ENCODE measurements around the gene VAPB. TPM values are rescaled to one million over a fixed set of nuclear protein-coding genes. Genes with fewer than 3 reads are reported as not detected.

The VAPB gene
- total RNA-seq, 1 experiment from 2014 or later = 27.8 TPM

DNA sequence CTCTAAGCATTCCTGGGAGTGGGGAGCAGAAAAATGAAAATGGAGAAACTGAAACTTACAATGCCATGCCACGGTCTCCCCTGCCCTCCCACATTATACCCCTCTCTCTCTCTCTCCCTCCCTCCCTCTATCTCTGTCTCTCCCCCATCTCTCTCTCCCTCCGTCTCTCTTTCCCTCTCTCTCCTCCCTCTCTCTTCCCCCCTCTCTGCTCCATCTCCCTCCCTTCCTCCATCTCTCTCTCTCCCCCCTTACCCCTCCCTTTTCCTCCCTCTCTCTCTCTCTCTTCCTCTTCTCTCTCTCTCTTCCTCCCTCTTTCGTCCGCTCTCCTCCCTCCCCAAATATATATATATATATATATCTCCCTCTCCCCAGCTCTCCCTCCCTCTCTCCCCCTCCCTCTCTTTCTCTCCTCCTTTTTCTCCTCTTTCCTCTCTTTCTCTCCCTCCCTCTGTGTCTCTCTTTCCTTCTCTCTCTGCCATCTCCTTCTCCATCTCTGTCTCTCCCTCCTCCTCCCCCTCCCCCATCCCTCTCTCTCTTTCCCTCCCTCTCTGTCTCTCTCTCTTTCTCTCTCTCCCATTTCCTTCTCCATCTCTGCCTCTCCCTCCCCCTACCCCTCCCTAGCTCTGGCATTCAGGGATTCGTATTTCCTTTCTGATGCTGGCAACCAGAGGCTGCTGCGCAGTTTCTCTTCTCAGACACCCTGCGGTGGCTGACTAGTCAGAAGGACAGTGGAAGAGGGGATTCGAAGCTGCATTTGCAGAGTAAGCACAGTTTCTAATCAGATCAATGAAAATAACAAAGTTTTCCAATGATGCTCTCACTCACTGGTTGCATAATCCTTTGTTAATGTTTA lies 13.9 kb upstream of the VAPB start:
- DNase-seq (ENCODE audit: low read depth, low spot score) = no peak
- in situ Hi-C loops (cut with HindIII; ENCODE audit: low pct_unique_long_range_greater_than_20kb, low sequenced_read_pairs) = no loop called here

DNA sequence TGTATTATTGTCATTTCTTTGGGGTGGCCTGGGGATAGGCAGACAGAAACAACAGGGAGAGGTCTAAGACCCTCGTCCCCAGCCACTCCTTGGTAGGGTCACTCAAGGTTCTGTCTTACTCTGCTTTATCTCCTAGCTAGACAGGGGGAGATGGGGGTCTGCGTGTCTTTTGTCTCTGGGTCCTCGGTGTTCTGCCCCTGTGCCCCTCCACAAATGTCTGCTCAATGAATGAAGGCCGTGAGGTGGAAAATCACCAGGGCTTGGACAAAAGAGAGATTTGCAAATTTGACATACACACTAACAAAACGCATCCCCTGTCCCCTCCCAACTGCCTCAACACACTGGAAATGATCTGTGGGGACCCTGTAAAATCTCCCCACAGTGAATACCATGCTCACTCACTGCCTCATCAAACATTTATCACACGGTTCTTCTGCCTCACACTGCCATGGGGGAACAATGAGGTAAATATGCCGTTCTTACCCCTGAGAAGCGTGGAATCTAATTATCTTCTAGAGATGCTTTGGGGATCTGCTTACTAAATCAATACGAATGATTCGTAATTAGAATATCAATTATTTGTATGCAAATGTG lies 13.2 kb upstream of the VAPB start:
- in situ Hi-C loops (cut with HindIII; ENCODE audit: low pct_unique_long_range_greater_than_20kb, low sequenced_read_pairs) = no loop called here
- no peak for DNase-seq (ENCODE audit: low read depth, low spot score)

GRCh38 chr20:58377017-58377416 lies 12.0 kb upstream of the VAPB start:
- in situ Hi-C loops (cut with HindIII; ENCODE audit: low pct_unique_long_range_greater_than_20kb, low sequenced_read_pairs) = no loop called here
- no peak for DNase-seq (ENCODE audit: low read depth, low spot score)

GRCh38 chr20:58377766-58378401 lies 11.1 kb upstream of the VAPB start:
- no peak for DNase-seq (ENCODE audit: low read depth, low spot score)
- in situ Hi-C loops (cut with HindIII; ENCODE audit: low pct_unique_long_range_greater_than_20kb, low sequenced_read_pairs) = no loop called here

DNA sequence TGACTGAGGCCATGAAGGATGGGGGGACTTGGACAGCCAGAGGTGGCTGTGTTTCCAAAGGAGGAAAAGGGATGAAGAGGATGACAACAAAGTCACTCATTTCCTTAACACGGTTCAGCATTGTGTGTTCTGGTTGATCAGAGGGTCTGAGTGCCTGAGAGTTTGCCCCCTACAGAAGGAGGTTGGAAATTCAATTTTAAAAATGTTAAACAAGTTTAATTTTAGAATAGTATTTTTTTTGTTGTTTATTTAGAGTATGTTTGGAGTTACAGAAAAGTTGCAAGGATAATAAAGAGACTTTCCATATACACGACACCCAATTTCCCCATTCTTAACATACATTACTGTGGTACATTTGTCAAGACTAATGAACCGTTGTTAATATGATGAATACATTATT lies 10.3 kb upstream of the VAPB start:
- DNase-seq (ENCODE audit: low read depth, low spot score) = no peak
- in situ Hi-C loops (cut with HindIII; ENCODE audit: low pct_unique_long_range_greater_than_20kb, low sequenced_read_pairs) = no loop called here

DNA sequence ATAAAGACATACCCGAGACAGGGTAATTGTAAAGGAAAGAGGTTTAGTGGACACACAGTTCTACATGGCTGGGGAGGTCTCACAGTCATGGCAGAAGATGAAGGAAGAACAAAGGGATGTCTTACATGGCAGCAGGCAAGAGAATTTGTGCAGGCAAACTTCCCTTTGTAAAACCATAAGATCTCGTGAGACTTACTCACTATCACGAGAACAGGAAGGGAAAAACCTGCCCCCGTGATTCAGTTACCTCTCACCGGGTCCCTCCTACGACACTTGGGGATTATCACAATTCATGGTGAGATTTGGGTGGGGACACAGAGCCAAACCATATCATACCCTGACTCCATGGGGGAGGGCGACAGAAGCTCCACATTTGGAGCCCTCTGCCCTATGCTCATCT lies 7.4 kb upstream of the VAPB start:
- DNase-seq (ENCODE audit: low read depth, low spot score) = no peak
- in situ Hi-C loops (cut with HindIII; ENCODE audit: low pct_unique_long_range_greater_than_20kb, low sequenced_read_pairs) = no loop called here

DNA sequence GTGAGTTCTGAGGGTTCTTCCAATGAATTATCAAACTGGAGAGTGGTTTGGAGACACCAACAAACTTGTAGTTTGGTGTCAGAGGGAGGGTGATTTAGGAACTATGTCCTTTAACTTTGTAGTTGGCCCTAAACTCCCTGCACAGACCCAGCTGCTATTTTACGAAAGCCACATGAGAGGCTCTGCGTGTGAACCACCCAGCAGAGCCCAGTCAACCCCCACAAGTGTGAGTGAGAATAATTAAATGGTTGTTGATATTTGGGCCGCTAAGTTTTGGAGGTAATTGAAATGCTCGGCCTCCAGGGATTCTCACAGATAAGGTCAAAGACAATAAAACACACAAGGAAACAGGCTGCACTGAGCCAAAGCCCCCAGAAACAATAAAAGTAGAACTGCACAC lies 6.9 kb upstream of the VAPB start:
- in situ Hi-C loops (cut with HindIII; ENCODE audit: low pct_unique_long_range_greater_than_20kb, low sequenced_read_pairs) = no loop called here
- no peak for DNase-seq (ENCODE audit: low read depth, low spot score)

DNA sequence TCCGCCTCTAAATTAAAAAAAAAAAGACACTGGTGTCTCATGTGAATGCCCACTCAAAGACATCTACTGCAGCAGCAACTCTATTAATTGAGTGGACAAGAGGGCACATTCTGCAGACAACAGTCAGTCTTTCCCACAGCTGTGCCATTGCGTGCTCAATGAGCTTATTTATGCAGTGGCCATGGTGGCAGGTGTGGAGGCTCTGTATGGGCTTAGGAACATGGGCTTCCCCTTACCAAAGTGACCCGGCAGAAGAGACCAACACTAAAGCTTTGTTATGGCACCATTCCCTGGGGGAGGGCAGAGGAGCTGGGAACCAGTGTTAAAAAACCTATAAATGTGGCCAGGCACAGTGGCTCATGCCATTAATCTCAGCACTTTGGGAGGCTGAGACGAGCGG lies 4.2 kb upstream of the VAPB start:
- in situ Hi-C loops (cut with HindIII; ENCODE audit: low pct_unique_long_range_greater_than_20kb, low sequenced_read_pairs) = no loop called here
- DNase-seq (ENCODE audit: low read depth, low spot score) = no peak

DNA sequence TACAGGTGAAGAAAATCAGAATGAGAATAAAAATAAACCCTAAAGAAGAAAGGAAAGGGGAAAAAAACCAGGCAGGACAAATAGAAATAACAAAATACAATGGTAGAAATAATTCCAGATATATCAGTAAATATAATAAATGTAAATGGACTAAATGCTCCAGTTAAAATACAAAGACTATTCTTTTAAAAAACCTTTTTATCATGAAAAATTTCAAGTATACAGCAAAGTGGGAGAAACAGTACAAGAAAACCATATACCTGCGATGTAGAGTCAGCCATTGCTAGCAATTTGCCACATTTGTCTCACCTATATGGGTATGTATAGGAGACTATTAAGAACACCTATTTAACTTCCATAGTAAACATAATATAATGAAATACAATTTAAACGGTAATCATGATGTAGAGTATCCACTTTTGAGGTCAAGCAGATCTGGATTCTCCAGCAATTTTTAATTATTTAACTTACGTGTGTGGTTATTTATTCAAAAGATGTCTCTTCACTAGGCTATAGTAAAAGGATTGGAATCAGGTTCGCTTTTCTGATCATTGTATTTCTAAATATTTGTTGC lies 914 bp upstream of the VAPB start:
- in situ Hi-C loops (cut with HindIII; ENCODE audit: low pct_unique_long_range_greater_than_20kb, low sequenced_read_pairs) = no loop called here
- DNase-seq (ENCODE audit: low read depth, low spot score) = no peak

DNA sequence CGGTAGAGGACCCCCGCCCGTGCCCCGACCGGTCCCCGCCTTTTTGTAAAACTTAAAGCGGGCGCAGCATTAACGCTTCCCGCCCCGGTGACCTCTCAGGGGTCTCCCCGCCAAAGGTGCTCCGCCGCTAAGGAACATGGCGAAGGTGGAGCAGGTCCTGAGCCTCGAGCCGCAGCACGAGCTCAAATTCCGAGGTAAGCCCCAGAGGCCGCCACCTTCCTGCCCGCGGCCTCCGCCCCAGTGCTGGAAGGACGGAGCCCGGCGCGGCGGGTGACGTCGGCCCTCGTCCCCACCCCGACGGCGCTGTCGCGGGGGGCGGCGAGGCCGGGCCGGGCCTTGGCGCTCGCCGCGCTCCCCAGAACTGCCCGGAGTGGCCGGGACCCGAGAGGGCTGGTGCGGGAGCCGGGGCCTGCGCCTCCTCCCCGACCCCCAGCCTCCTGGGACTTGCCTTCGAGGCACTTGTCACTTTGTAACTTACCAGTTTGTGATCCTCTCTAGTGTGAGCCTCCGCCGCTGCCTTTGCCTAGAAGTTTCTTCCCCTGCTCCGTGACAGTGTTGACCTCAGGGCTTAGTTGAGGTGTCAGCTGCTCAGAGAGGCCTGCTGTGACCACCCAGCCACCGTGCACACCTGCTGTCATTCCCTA lies 417 bp downstream of the VAPB start:
- in situ Hi-C loops (cut with HindIII; ENCODE audit: low pct_unique_long_range_greater_than_20kb, low sequenced_read_pairs) = no loop called here
- DNase-seq (ENCODE audit: low read depth, low spot score) = no peak

- in situ Hi-C loops (cut with HindIII; ENCODE audit: low pct_unique_long_range_greater_than_20kb, low sequenced_read_pairs) = no loop called here
- no peak for DNase-seq (ENCODE audit: low read depth, low spot score)
These were observed 1.1 kb downstream of the VAPB start for GRCh38 chr20:58389968-58390658.

- in situ Hi-C loops (cut with HindIII; ENCODE audit: low pct_unique_long_range_greater_than_20kb, low sequenced_read_pairs) = no loop called here
- DNase-seq (ENCODE audit: low read depth, low spot score) = no peak
These were observed 1.6 kb downstream of the VAPB start for GRCh38 chr20:58390659-58391035.

- no peak for DNase-seq (ENCODE audit: low read depth, low spot score)
- in situ Hi-C loops (cut with HindIII; ENCODE audit: low pct_unique_long_range_greater_than_20kb, low sequenced_read_pairs) = no loop called here
These were observed 3.3 kb downstream of the VAPB start for GRCh38 chr20:58392286-58392685.

GRCh38 chr20:58393299-58393698 lies 4.3 kb downstream of the VAPB start:
- in situ Hi-C loops (cut with HindIII; ENCODE audit: low pct_unique_long_range_greater_than_20kb, low sequenced_read_pairs) = no loop called here
- no peak for DNase-seq (ENCODE audit: low read depth, low spot score)

DNA sequence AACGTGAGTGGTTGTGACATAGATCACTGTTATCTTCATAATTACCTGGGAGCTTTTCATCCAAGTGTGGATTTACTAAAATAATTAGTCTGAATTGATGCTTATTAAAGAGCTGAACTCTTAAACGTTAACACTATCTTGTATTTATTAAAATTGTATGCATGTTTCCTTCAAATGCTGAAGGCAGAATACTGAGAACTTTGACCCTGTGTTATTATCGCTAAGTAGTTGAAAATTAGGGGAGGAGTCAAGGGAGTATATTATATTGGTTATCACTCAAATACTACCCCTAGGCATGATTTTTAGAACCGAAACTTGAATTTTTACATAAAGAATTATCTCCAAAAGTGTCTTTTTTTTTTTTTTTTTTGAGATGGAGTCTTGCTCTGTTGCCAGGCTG lies 5.8 kb downstream of the VAPB start:
- no peak for DNase-seq (ENCODE audit: low read depth, low spot score)
- in situ Hi-C loops (cut with HindIII; ENCODE audit: low pct_unique_long_range_greater_than_20kb, low sequenced_read_pairs) = no loop called here

GRCh38 chr20:58395604-58396003 lies 6.6 kb downstream of the VAPB start:
- in situ Hi-C loops (cut with HindIII; ENCODE audit: low pct_unique_long_range_greater_than_20kb, low sequenced_read_pairs) = no loop called here
- DNase-seq (ENCODE audit: low read depth, low spot score) = no peak

DNA sequence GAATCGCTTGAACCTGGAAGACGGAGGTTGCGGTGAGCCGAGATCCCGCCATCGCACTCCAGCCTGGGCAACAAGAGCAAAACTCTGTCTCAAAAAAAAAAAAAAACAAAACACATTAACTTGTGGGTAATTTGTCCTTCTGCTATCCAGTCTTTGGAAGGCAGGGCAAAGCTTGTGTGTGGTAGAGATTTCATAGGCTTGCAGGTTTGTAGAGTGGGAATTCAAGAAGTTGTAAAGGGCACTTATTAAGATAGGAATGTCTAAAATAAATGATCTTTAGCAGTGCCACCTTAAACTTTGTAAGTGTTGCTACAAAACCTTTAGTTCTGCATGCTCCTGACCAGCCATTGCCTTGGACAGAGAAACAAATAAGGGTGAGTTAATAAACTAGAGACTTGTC lies 8.4 kb downstream of the VAPB start:
- in situ Hi-C loops (cut with HindIII; ENCODE audit: low pct_unique_long_range_greater_than_20kb, low sequenced_read_pairs) = no loop called here
- no peak for DNase-seq (ENCODE audit: low read depth, low spot score)

GRCh38 chr20:58398254-58398653 lies 9.2 kb downstream of the VAPB start:
- in situ Hi-C loops (cut with HindIII; ENCODE audit: low pct_unique_long_range_greater_than_20kb, low sequenced_read_pairs) = no loop called here
- DNase-seq (ENCODE audit: low read depth, low spot score) = no peak

All from SK-MEL-5 (cell line).